ENCODE results near the gene CEMIP.
A peak's percentile ranks its signal among the peaks of the same experiment; 100 is the strongest.

CEMIP gene

DNA sequence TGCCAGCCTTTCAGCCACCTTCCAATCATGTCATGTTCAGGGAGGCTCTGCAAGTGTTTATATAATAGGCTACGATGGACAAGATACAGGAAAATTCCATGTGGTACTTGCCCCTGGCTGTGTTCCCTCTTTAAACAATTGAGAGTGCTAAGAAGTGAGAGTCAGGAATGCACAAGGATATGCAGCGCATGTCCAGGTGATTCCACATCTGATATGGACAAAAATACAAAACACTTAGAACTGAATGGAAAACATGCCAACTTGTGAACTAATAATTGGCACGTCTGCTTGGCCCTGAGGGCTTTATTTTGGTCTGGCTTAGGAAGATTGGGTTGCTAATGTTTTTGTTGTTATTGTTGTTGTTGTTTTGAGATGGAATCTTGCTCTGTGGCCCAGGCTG, 100.9 kb downstream of the CEMIP start:
- TF ChIP-seq Cebpa-rat (IDR thresholded peaks at IDR 0.05) = no peak
- Histone ChIP-seq H3K9me3 (replicated peaks in 1 of 11) (no peaks in the 10 kb centered on the region), H3K27ac (no peak overlapping the region), H3K36me3 (no peaks in the 10 kb centered on the region), H3K9ac (no peak overlapping the region), H3K4me1 (peaks cover 0 to 18% (median 6%) of the 10 kb centered on the region in 10 experiments; a peak in 12 of 20 replicates), H3K27me3 (no peaks in the 10 kb centered on the region), H3K4me2 (no peak overlapping the region), H3K4me3 (no peak overlapping the region), H4K20me1 (no peaks in the 10 kb centered on the region)

DNA sequence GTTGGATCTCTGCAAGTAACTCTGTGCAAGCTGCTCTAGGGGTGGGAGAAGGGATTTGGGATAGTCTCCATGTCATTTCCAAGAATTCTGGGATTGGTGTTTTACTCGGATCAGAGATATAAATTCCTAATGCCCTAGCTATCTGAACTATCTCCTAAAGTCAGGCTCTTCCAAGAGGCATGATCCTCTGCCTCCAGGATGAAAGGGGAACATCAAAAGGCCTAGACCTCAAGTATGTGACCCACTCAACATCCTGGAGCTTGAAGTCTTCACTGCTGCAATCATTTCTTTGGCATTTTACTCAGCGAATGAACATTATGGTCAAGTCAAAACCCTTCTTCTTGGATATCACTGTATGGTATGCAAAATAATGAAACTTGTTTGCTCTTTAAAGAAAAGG, 104.5 kb downstream of the CEMIP start:
- Histone ChIP-seq H3K9me3 (replicated peaks in 1 of 11) (no peaks in the 10 kb centered on the region), H3K4me1 (peaks cover 2 to 7% (median 5%) of the 10 kb centered on the region in 10 experiments; a peak in 19 of 20 replicates), H3K27me3 (no peaks in the 10 kb centered on the region), H3K9ac (no peak overlapping the region), H3K36me3 (no peaks in the 10 kb centered on the region), H3K4me3 (no peak overlapping the region), H3K27ac (no peak overlapping the region), H4K20me1 (no peaks in the 10 kb centered on the region), H3K4me2 (no peak overlapping the region)
- TF ChIP-seq Cebpa-rat (IDR thresholded peaks at IDR 0.05) = no peak

DNA sequence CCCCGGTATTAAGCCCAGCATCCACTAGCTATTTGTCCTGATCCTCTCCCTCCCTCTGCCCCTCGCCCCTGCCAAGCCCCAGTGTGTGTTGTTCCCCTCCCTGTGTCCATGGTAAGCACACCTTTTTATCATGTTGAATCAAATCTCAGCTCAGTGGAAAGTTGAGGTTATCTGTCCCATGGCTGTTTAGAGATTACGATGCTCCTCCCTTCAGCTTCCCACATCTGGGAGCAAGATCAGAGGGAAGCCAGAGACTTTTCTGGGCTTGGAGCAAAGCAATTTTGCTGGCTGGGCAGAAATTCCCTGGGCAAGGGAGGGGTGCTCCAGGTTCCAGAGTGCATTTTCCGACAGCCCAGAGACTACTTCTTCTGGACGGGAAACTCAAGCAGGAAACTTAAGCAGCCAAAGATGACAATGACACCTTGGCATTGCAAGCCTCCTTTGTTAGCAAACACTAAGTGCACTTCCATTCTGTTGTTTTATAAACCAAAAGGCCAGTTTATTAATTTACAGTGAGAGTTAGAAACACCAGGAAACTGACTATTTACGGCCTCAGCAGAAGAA, 105.9 kb downstream of the CEMIP start:
- no peak overlapping the region for H3K4me2 ChIP-seq
- H3K36me3 ChIP-seq = no peaks in the 10 kb centered on the region
- peaks cover 4 to 20% (median 18%) of the 10 kb centered on the region in 10 experiments; a peak in 17 of 20 replicates for H3K4me1 ChIP-seq
- TF ChIP-seq Cebpa-rat (IDR thresholded peaks at IDR 0.05) = no peak
- no peak overlapping the region for H3K27ac ChIP-seq
- H3K27me3 ChIP-seq = no peaks in the 10 kb centered on the region
- H3K9me3 ChIP-seq (replicated peaks in 1 of 11) = no peaks in the 10 kb centered on the region
- no peak overlapping the region for H3K9ac ChIP-seq
- no peak overlapping the region for H3K4me3 ChIP-seq
- no peaks in the 10 kb centered on the region for H4K20me1 ChIP-seq

DNA sequence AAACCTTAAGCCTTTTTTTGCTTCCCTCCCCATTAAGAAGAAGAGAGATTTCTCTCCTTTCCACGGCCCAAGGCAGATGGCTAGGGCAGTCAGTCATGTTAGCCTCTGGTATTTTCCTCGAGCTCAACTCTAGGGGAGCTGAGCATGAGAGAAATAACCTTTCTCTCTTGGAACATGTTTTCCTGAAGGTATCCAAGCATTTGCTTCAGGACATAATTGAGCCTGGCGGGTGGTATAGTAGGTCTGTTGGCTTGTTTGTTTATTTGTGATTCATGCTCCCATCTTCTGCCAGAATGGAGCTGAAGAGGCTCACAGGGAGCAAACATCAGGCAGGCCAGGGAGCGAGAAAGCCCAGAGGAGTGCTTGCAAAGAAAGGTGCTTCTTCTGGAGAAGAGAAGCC, 108.0 kb downstream of the CEMIP start:
- no peak overlapping the region for H3K4me2 ChIP-seq
- peaks cover 10 to 30% (median 20%) of the 10 kb centered on the region in 10 experiments for H3K4me1 ChIP-seq
- no peaks in the 10 kb centered on the region for H4K20me1 ChIP-seq
- TF ChIP-seq Cebpa-rat (IDR thresholded peaks at IDR 0.05) = no peak
- H3K27ac ChIP-seq = no peak overlapping the region
- H3K9me3 ChIP-seq (replicated peaks in 1 of 11) = no peaks in the 10 kb centered on the region
- H3K36me3 ChIP-seq = no peaks in the 10 kb centered on the region
- H3K4me3 ChIP-seq = no peak overlapping the region
- H3K9ac ChIP-seq = no peak overlapping the region
- no peaks in the 10 kb centered on the region for H3K27me3 ChIP-seq

DNA sequence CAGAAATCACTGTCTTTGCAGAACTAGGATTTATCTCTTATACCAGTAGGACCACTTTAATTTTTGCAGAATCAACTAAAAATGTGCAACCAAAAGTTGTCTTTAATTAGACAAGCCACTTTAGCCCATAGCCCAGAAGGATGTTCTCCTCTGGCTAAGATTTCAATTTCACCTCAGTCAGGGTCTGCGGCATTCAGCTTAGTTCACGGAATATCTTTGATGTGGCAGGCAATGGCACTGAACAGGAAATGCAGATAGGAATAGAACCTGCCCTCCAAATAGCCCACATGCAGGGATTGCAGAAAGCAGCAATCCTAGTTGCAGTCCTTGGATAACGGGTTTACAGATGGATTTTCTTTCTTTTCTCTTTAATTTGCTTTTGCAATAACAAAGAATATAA, 109.7 kb downstream of the CEMIP start:
- H4K20me1 ChIP-seq = no peaks in the 10 kb centered on the region
- no peak overlapping the region for H3K9ac ChIP-seq
- H3K9me3 ChIP-seq (replicated peaks in 1 of 11) = no peaks in the 10 kb centered on the region
- peaks cover 10 to 30% (median 20%) of the 10 kb centered on the region in 10 experiments for H3K4me1 ChIP-seq
- H3K27me3 ChIP-seq = no peaks in the 10 kb centered on the region
- no peak for TF ChIP-seq Cebpa-rat (IDR thresholded peaks at IDR 0.05)
- no peaks in the 10 kb centered on the region for H3K36me3 ChIP-seq
- no peak overlapping the region for H3K27ac ChIP-seq
- no peak overlapping the region for H3K4me3 ChIP-seq
- H3K4me2 ChIP-seq = peak overlapping the region in 10 of 11 experiments; percentile 6 to 71 (median 57); a peak in 19 of 22 replicates

DNA sequence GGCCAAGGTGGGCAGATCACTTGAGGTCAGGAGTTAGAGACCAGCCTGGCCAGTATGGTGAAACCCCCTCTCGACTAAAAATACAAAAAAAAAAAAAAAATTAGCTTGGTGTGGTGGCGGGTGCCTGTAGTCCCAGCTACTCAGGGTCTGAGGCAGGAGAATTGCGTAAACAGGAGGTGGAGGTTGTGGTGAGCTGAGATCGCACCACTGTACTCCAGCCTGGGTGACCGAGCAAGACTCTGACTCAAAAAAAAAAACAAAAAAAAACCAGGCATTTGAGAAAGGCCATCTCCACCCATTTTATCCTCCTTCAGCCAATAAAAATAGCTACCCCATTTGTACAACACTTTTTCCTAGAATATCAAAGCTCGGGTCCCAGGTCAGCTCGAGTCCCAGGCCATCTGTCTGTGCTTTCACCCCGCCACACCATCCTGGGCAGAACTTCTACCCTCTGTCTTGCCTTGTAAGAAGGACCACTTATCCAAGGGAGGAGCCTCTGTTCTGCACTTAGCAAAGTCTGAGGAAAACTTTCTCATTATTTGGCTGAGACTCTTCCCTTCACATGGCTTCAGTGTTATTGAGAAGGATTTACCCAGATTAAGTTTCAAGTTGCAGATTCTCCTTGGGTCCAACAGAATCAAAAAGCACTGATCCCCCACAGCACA, 111.3 kb downstream of the CEMIP start:
- no peak for TF ChIP-seq Cebpa-rat (IDR thresholded peaks at IDR 0.05)
- Histone ChIP-seq H3K4me1 (peaks cover 10 to 30% (median 20%) of the 10 kb centered on the region in 10 experiments), H3K27me3 (no peaks in the 10 kb centered on the region), H4K20me1 (no peaks in the 10 kb centered on the region), H3K27ac (no peak overlapping the region), H3K4me2 (peak overlapping the region in 6 of 11 experiments; percentile 22 to 63 (median 45); a peak in 10 of 22 replicates), H3K9me3 (replicated peaks in 1 of 11) (peaks cover 0 to 2% (median under 1%) of the 10 kb centered on the region in 11 experiments; a peak in 8 of 22 replicates), H3K36me3 (no peaks in the 10 kb centered on the region), H3K4me3 (no peak overlapping the region), H3K9ac (no peak overlapping the region)

DNA sequence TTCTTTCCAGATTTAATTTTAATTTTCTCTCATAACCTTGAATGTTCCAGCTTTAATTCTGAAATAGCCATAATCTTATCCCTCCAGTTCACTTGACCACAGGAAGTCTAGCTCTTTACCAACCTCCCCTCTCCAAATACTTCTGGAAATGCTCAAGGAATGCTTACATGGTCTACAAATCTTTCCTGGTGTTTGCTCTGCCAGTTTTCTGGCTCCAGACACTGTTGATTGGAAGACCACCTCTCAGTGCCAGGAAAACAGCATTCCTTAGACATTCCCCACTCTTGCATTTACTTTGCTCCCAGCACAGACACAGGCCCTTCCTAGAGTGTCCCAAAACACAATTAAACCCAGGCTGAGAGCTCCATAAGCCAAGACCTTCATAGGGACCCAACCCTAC, 111.8 kb downstream of the CEMIP start:
- Histone ChIP-seq H3K9ac (no peak overlapping the region), H3K27me3 (no peaks in the 10 kb centered on the region), H3K36me3 (peaks cover 0 to under 1% (median 0%) of the 10 kb centered on the region in 11 experiments; a peak in 2 of 22 replicates), H3K4me3 (no peak overlapping the region), H3K9me3 (replicated peaks in 1 of 11) (peaks cover 4 to 7% (median 6%) of the 10 kb centered on the region in 11 experiments; a peak in 21 of 22 replicates), H3K4me2 (peak overlapping the region in 2 of 11 experiments; percentile 57; a peak in 3 of 22 replicates), H3K27ac (no peak overlapping the region), H3K4me1 (peaks cover 10 to 30% (median 20%) of the 10 kb centered on the region in 10 experiments), H4K20me1 (no peaks in the 10 kb centered on the region)
- TF ChIP-seq Cebpa-rat (IDR thresholded peaks at IDR 0.05) = no peak

DNA sequence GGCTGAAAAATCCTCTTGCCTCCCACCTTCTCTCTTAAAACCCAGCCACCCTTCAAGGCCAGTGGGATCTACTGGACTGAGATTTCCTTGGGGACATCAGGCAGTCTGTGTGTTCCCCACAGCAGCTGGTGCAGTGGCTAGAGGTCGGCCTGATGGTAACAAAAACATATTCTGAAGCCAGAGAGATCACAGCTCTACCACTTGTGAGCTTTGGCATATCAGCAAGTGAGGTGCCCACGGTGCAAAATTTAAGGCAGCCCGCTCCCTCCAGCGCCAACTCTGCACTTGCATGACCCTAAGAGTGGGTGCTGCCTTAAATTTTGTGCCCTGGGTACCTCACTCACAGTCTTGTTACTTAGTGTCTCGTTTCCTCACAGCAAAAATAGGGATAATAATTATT, 113.2 kb downstream of the CEMIP start:
- H3K4me2 ChIP-seq = no peak overlapping the region
- H3K27ac ChIP-seq = no peak overlapping the region
- no peaks in the 10 kb centered on the region for H4K20me1 ChIP-seq
- peaks cover 0 to 3% (median 0%) of the 10 kb centered on the region in 11 experiments; a peak in 2 of 22 replicates for H3K36me3 ChIP-seq
- no peak overlapping the region for H3K4me3 ChIP-seq
- peaks cover 7 to 18% (median 10%) of the 10 kb centered on the region in 11 experiments; a peak in 21 of 22 replicates for H3K9me3 ChIP-seq (replicated peaks in 1 of 11)
- H3K9ac ChIP-seq = no peak overlapping the region
- peaks cover 10 to 30% (median 20%) of the 10 kb centered on the region in 10 experiments for H3K4me1 ChIP-seq
- no peaks in the 10 kb centered on the region for H3K27me3 ChIP-seq
- TF ChIP-seq Cebpa-rat (IDR thresholded peaks at IDR 0.05) = no peak

DNA sequence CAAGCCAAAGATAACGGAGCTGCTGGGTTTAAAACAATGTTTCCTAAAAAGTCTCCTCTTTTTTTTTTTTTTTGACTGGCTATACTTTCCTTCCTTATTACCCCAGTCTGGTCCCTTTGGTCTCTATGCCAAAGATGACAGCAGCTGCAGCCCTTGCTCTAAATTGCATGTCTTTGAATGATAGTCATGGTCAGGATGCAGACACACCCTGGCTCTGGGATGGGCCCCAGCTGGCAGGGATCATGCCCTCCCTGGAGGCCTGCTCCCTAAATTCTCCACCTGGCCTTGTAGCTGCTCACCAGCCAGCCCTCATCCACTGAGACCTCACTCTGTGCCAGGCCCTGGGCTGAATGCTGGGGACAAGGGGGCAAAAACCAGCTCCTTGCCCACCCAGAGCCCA, 114.6 kb downstream of the CEMIP start:
- no peak overlapping the region for H3K9ac ChIP-seq
- H3K4me1 ChIP-seq = peaks cover 9 to 29% (median 14%) of the 10 kb centered on the region in 10 experiments
- no peak overlapping the region for H3K4me2 ChIP-seq
- H3K4me3 ChIP-seq = no peak overlapping the region
- H3K9me3 ChIP-seq (replicated peaks in 1 of 11) = peaks cover 7 to 18% (median 10%) of the 10 kb centered on the region in 11 experiments; a peak in 21 of 22 replicates
- TF ChIP-seq Cebpa-rat (IDR thresholded peaks at IDR 0.05) = no peak
- H4K20me1 ChIP-seq = no peaks in the 10 kb centered on the region
- H3K27me3 ChIP-seq = no peaks in the 10 kb centered on the region
- no peak overlapping the region for H3K27ac ChIP-seq
- peaks cover 0 to 3% (median 0%) of the 10 kb centered on the region in 11 experiments; a peak in 2 of 22 replicates for H3K36me3 ChIP-seq

All from BLaER1 treated with 17β-estradiol and CSF1 and Interleukin-3, amounts not matched to agents 10 nM and 100 nM (cell line).